ENCODE results near the gene NKX6-2.

NKX6-2 gene

DNA sequence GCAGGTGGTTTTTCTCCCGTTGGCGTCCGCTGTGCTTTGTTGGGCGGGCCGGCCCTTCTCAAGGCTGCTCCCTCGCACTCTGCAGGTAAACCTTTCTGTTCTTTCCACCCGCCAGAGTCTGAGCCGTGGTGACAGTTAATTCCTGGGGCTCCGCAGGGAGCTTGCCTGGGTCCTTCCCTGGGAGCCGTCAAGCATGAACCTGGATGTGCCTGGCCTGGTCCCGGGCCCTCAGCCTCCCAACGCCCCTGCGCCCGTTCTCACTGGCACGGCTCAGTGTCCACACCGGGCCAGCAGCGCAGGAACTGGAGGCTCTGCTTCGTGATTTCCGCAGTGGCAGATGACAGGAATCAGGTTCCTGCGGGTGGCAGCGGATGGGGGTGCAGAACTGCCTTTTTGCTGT is 10.9 kb upstream of the NKX6-2 start:
- Histone ChIP-seq H3K27me3 (ENCODE audit: insufficient read depth, low read length) (no peaks in the 10 kb centered on the region), H3F3A (ENCODE audit: insufficient read depth, low read length) (no peaks in the 10 kb centered on the region), H3K9me2 (ENCODE audit: low read depth, low read length) (no peaks in the 10 kb centered on the region), H2AFZ (ENCODE audit: low read length) (no peak overlapping the region), H4K20me1 (ENCODE audit: insufficient read depth, low read length) (no peaks in the 10 kb centered on the region), H3K36me3 (ENCODE audit: insufficient read depth, low read length) (no peaks in the 10 kb centered on the region), H3K27ac (ENCODE audit: low read depth, low read length, poor library complexity, severe bottlenecking) (no peak overlapping the region), H3K4me3 (ENCODE audit: low read depth, low read length, poor library complexity, severe bottlenecking) (no peak overlapping the region), H3K79me2 (ENCODE audit: insufficient read depth, low read length) (no peaks in the 10 kb centered on the region), H3K9ac (ENCODE audit: low read length) (no peak overlapping the region), H3K4me1 (ENCODE audit: insufficient read depth, low read length, severe bottlenecking) (no peaks in the 10 kb centered on the region), H3K9me3 (ENCODE audit: low read length) (no peaks in the 10 kb centered on the region), H3K4me2 (ENCODE audit: low read length) (no peak overlapping the region)
- no peak for TF ChIP-seq CTCF (IDR thresholded peaks at IDR 0.05; ENCODE audit: low read length)
- TF ChIP-seq EZH2 (IDR thresholded peaks at IDR 0.05; ENCODE audit: borderline replicate concordance, low read length): no peak

DNA sequence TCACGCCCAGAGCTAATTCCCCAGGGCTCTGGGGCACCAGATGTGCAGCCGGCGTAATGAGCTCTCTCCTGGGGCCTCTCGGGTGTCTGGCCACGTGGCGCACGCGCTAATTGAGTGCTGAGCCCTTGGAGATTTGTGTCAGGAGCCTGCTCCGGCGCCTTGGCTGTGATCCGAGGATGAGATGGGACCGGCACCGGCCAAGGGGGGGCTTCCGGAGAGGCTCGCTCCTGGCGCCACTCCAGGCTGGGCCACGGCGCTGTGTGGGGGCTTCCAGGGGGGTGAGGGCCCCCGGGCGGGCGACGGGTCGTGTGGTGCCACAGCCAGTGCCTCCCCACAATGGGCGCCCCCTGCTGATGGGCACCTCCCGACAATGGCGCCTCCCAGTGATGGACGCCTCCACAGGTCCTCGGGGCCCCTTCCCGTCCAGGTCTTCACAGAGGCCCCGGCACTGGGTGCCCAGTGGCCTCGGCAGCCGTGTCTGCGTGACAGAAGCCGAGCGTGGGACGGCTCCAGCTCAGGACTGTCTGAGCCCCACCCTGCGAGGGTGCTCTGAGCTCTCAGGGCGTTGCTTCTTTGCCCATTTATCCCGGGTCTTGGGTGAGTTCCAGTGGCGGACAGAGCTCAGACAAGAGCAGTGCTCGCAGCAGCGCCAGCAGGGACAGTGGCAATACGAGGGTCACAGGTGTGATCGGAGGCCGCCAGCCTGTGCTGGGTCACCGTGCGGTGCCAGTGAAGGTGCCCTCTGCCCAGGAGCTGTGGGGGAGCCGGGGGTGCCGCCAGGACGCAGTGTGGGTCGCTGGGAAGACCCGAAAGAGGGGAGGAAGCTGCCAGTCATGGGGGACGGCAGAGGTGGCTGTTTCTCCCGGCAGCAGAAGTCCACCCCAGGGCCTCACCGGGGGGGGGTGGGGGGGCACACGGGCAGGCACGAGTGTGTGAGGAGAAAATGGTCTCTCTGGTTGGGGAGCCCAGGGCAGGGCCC is 8.2 kb upstream of the NKX6-2 start:
- Histone ChIP-seq H3K36me3 (ENCODE audit: insufficient read depth, low read length) (no peaks in the 10 kb centered on the region), H3K27me3 (ENCODE audit: insufficient read depth, low read length) (no peaks in the 10 kb centered on the region), H3K27ac (ENCODE audit: low read depth, low read length, poor library complexity, severe bottlenecking) (no peak overlapping the region), H3K9ac (ENCODE audit: low read length) (no peak overlapping the region), H3K4me2 (ENCODE audit: low read length) (no peak overlapping the region), H3K4me3 (ENCODE audit: low read depth, low read length, poor library complexity, severe bottlenecking) (no peak overlapping the region), H3K9me3 (ENCODE audit: low read length) (no peaks in the 10 kb centered on the region), H2AFZ (ENCODE audit: low read length) (no peak overlapping the region), H3F3A (ENCODE audit: insufficient read depth, low read length) (no peaks in the 10 kb centered on the region), H4K20me1 (ENCODE audit: insufficient read depth, low read length) (no peaks in the 10 kb centered on the region), H3K4me1 (ENCODE audit: insufficient read depth, low read length, severe bottlenecking) (no peaks in the 10 kb centered on the region), H3K79me2 (ENCODE audit: insufficient read depth, low read length) (no peaks in the 10 kb centered on the region), H3K9me2 (ENCODE audit: low read depth, low read length) (no peaks in the 10 kb centered on the region)
- TF ChIP-seq CTCF (IDR thresholded peaks at IDR 0.05; ENCODE audit: low read length) (no peak), EZH2 (IDR thresholded peaks at IDR 0.05; ENCODE audit: borderline replicate concordance, low read length) (no peak)

DNA sequence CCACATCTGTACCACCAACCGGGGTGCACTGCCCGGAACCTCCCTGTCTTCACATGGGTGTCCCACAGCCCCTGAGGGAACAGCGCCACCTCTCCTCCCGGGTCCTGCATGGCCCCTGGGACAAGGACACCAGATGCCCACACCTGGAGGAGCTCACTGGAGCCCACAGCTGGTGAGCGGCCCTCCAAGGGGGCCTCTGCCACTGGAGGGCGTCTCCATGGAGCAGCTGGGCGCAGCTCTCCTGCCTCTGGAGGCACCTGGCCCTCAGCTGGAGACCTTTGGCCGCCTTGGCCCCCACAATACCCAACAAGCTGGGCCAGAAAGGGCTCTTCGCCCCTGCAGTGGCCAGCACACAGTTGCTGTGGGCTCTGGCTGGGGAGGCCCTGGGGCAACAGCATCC is 7.3 kb upstream of the NKX6-2 start:
- Histone ChIP-seq H3K9me3 (ENCODE audit: low read length) (no peaks in the 10 kb centered on the region), H3K9ac (ENCODE audit: low read length) (no peak overlapping the region), H3K36me3 (ENCODE audit: insufficient read depth, low read length) (no peaks in the 10 kb centered on the region), H3K4me1 (ENCODE audit: insufficient read depth, low read length, severe bottlenecking) (no peaks in the 10 kb centered on the region), H3K9me2 (ENCODE audit: low read depth, low read length) (no peaks in the 10 kb centered on the region), H3K4me2 (ENCODE audit: low read length) (no peak overlapping the region), H2AFZ (ENCODE audit: low read length) (no peak overlapping the region), H3K27me3 (ENCODE audit: insufficient read depth, low read length) (no peaks in the 10 kb centered on the region), H3K27ac (ENCODE audit: low read depth, low read length, poor library complexity, severe bottlenecking) (no peak overlapping the region), H3K4me3 (ENCODE audit: low read depth, low read length, poor library complexity, severe bottlenecking) (no peak overlapping the region), H3K79me2 (ENCODE audit: insufficient read depth, low read length) (no peaks in the 10 kb centered on the region), H4K20me1 (ENCODE audit: insufficient read depth, low read length) (no peaks in the 10 kb centered on the region), H3F3A (ENCODE audit: insufficient read depth, low read length) (no peaks in the 10 kb centered on the region)
- TF ChIP-seq EZH2 (IDR thresholded peaks at IDR 0.05; ENCODE audit: borderline replicate concordance, low read length) (no peak), CTCF (IDR thresholded peaks at IDR 0.05; ENCODE audit: low read length) (no peak)
